Measurements from ENCODE around the gene NYAP1.

GRCh38 chr7:100486111-100486636, 2.4 kb downstream of the NYAP1 start:
- TF ChIP-seq CTCF (IDR thresholded peaks at IDR 0.05; ENCODE audit: borderline replicate concordance, extremely low read depth, low read length, poor library complexity, severe bottlenecking) (no peak), EZH2 (IDR thresholded peaks at IDR 0.05; ENCODE audit: borderline replicate concordance, low read depth, low read length, severe bottlenecking) (no peak)
